GM23338 (cell line): ENCODE data around the gene AGTRAP. TPM values are rescaled to one million over a fixed set of nuclear protein-coding genes. Genes with fewer than 3 reads are reported as not detected.

ENCODE experiments used
- ATAC-seq: fragments of 200-7000 bp; cut with Tn5 transposase; 3 replicates; pipeline ENCODE4 v1.9.1; 2020
- DNase-seq: peaks from one replicate; pipeline ENCODE4 v3.0.0-alpha.2; 2015; ENCODE audit warnings: low spot score
- H2AFZ ChIP-seq: fragments of 200-600 bp; sonication (generic); 2 replicates; pipeline ENCODE4 v1.8.0; 2016; ENCODE audit warnings: antibody characterized with exemption, mild to moderate bottlenecking, moderate library complexity
- H3F3A ChIP-seq: fragments of 200-600 bp; sonication (generic); replicated peaks from 2 replicates; pipeline ENCODE4 v1.8.0; 2017; ENCODE audit warnings: antibody characterized with exemption, mixed run types, low read depth
- H3K27ac ChIP-seq: fragments of 200-600 bp; sonication (generic); 2 replicates; pipeline ENCODE4 v1.6.1; 2016; ENCODE audit warnings: low read depth
- H3K27me3 ChIP-seq: fragments of 200-600 bp; sonication (generic); 2 replicates; pipeline ENCODE4 v1.8.0; 2016; ENCODE audit warnings: mild to moderate bottlenecking, mixed run types, moderate library complexity; ENCODE audit not compliant: insufficient read depth
- H3K36me3 ChIP-seq: fragments of 200-600 bp; sonication (generic); 2 replicates; pipeline ENCODE4 v1.8.0; 2016; ENCODE audit warnings: mild to moderate bottlenecking; ENCODE audit not compliant: insufficient read depth
- H3K4me1 ChIP-seq: fragments of 200-600 bp; sonication (generic); 2 replicates; pipeline ENCODE4 v1.8.0; 2016; ENCODE audit warnings: mild to moderate bottlenecking, moderate library complexity; ENCODE audit not compliant: insufficient read depth
- H3K4me2 ChIP-seq: fragments of 200-600 bp; sonication (generic); 2 replicates; pipeline ENCODE4 v1.7.1; 2017; ENCODE audit warnings: mixed run types
- H3K4me3 ChIP-seq: fragments of 200-600 bp; sonication (generic); 2 replicates; pipeline ENCODE4 v1.6.1; 2016; ENCODE audit warnings: mixed run types
- H3K79me2 ChIP-seq: fragments of 200-600 bp; sonication (generic); replicated peaks from 2 replicates; pipeline ENCODE4 v1.8.0; 2017; ENCODE audit warnings: mild to moderate bottlenecking; ENCODE audit not compliant: insufficient read depth
- H3K9me2 ChIP-seq: fragments of 200-600 bp; sonication (generic); 2 replicates; pipeline ENCODE4 v1.8.0; 2017; ENCODE audit not compliant: insufficient read depth
- H4K20me1 ChIP-seq: fragments of 200-600 bp; sonication (generic); replicated peaks from 2 replicates; pipeline ENCODE4 v1.8.0; 2017; ENCODE audit warnings: mild to moderate bottlenecking; ENCODE audit not compliant: insufficient read depth
- H3K27ac Mint-ChIP-seq: 2 replicates; pipeline ENCODE4 v1.8.0; 2020; ENCODE audit warnings: inconsistent platforms, mild to moderate bottlenecking, moderate library complexity, mixed read lengths
- H3K27me3 Mint-ChIP-seq: 3 replicates; pipeline ENCODE4 v1.8.0; 2022; ENCODE audit warnings: low read depth, mild to moderate bottlenecking, moderate library complexity, mixed read lengths, inconsistent platforms; ENCODE audit not compliant: insufficient read depth, poor library complexity
- H3K36me3 Mint-ChIP-seq: 3 replicates; pipeline ENCODE4 v1.8.0; 2021; ENCODE audit warnings: low read depth, mild to moderate bottlenecking, inconsistent platforms, moderate library complexity, mixed read lengths
- H3K4me1 Mint-ChIP-seq: 3 replicates; pipeline ENCODE4 v1.8.0; 2020; ENCODE audit warnings: mild to moderate bottlenecking, inconsistent platforms, mixed read lengths
- H3K4me3 Mint-ChIP-seq: 3 replicates; pipeline ENCODE4 v1.8.0; 2021; ENCODE audit warnings: moderate library complexity, mild to moderate bottlenecking, inconsistent platforms, mixed read lengths
- H3K9me3 Mint-ChIP-seq: 3 replicates; pipeline ENCODE4 v1.8.0; 2020; ENCODE audit warnings: moderate library complexity, mild to moderate bottlenecking, inconsistent platforms, mixed read lengths
- CREB1 ChIP-seq: fragments of 250-450 bp; sonication (Bioruptor Pico); IDR thresholded peaks from 2 replicates; pipeline ENCODE4 v1.5.0; 2020; ENCODE audit warnings: low read depth, mild to moderate bottlenecking, moderate library complexity
- EZH2 ChIP-seq: fragments of 200-600 bp; sonication (generic); IDR thresholded peaks from one replicate; pipeline ENCODE4 v1.8.0; 2017; ENCODE audit warnings: antibody characterized with exemption, mild to moderate bottlenecking, low read depth; ENCODE audit not compliant: unreplicated experiment
- EZH2phosphoT487 ChIP-seq: fragments of 200-600 bp; sonication (generic); IDR thresholded peaks from one replicate; pipeline ENCODE4 v1.8.1; 2018; ENCODE audit warnings: antibody characterized with exemption; ENCODE audit not compliant: unreplicated experiment
- JUNB ChIP-seq: IDR thresholded peaks from one replicate; pipeline ENCODE4 v1.6.1; 2016; ENCODE audit warnings: antibody characterized with exemption; ENCODE audit not compliant: unreplicated experiment
- POLR2AphosphoS5 ChIP-seq: IDR thresholded peaks from 2 replicates; pipeline ENCODE4 v1.6.1; 2016; ENCODE audit warnings: antibody characterized with exemption, low read depth
- STAT1 ChIP-seq: IDR thresholded peaks from one replicate; pipeline ENCODE4 v1.6.1; 2016; ENCODE audit warnings: antibody characterized with exemption; ENCODE audit not compliant: unreplicated experiment
- polyA plus RNA-seq: library from polyadenylated mRNA; unstranded; fragments of >200 nt; fragmentation: Nextera tagmentation; extraction: Ambion mirVana; gene quantifications from 2 replicates; pipeline ENCODE4 v1.2.1, GENCODE V29; 2016
- total RNA-seq: library from RNA; depleted of rRNA; stranded (reverse); fragments of >200 nt; shearing (Covaris generic); gene quantifications from 2 replicates; pipeline ENCODE4 v1.2.3, GENCODE V29; 2014
- TF ChIP-seq, protein P1 (sequence below): IDR thresholded peaks from one replicate; pipeline ENCODE4 v1.6.1; 2018; ENCODE audit warnings: antibody characterized with exemption; ENCODE audit not compliant: unreplicated experiment
- TF ChIP-seq, protein P2 (sequence below): fragments of 250-450 bp; sonication (Bioruptor Pico); IDR thresholded peaks from 2 replicates; pipeline ENCODE4 v1.5.0; 2020; ENCODE audit warnings: mild to moderate bottlenecking, moderate library complexity

The AGTRAP gene
- total and polyA plus RNA-seq, 2 experiments from 2014 or later: 79.4 to 102 TPM

DNA sequence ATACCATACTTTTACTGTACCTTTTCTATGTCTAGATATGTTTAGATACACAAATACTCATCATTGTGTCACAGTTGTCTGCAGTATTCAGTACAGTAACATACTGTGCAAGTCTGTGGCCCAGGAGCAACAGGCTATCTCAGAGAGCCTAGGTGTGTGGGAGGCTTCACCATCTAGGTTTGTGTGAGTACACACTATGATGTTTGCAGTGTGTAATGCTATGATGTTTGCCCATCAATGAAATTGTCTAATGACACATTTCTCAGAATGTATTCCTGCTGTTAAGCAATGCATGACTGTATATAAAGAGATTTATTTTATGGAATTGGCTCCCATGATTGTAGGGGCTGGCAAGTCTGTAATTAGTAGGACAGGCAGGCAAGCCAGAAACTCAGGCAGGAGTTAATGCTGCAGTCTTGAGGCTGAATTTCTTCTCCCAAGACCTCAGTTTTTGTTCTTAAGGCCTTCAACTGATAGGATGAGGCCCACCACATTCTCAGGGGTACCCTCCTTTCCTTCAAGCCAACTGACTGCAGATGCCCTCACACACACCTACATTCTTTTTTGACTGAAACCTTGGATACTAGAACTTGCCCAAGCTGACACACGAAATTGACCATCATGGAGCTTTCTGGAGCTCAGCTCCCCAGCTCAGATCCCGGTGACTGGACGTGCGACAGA, 7.7 kb upstream of the AGTRAP start:
- Mint-ChIP-seq H3K27ac (no peak overlapping the region), H3K27me3 (peaks cover 4% of the 10 kb centered on the region), H3K36me3 (no peaks in the 10 kb centered on the region), H3K4me3 (no peak overlapping the region), H3K4me1 (peaks cover 52% of the 10 kb centered on the region), H3K9me3 (no peaks in the 10 kb centered on the region)
- H3F3A ChIP-seq: peaks cover 10% of the 10 kb centered on the region; the same call in 1 of the 2 replicates
- no peaks in the 10 kb centered on the region for H3K9me2 ChIP-seq
- H3K27me3 ChIP-seq: no peaks in the 10 kb centered on the region
- no peak for DNase-seq
- no peak overlapping the region for H3K4me2 ChIP-seq
- no peak overlapping the region for H3K4me3 ChIP-seq
- no peaks in the 10 kb centered on the region; the same call in 1 of the 2 replicates for H3K36me3 ChIP-seq
- H3K79me2 ChIP-seq: no peaks in the 10 kb centered on the region
- no peaks in the 10 kb centered on the region for H4K20me1 ChIP-seq
- no peak overlapping the region for H2AFZ ChIP-seq
- no peak for TF ChIP-seq POLR2AphosphoS5
- TF ChIP-seq EZH2: no peak
- TF ChIP-seq STAT1: no peak
- TF ChIP-seq JUNB: no peak
- no peak for TF ChIP-seq EZH2phosphoT487
- TF ChIP-seq, protein P1, sequence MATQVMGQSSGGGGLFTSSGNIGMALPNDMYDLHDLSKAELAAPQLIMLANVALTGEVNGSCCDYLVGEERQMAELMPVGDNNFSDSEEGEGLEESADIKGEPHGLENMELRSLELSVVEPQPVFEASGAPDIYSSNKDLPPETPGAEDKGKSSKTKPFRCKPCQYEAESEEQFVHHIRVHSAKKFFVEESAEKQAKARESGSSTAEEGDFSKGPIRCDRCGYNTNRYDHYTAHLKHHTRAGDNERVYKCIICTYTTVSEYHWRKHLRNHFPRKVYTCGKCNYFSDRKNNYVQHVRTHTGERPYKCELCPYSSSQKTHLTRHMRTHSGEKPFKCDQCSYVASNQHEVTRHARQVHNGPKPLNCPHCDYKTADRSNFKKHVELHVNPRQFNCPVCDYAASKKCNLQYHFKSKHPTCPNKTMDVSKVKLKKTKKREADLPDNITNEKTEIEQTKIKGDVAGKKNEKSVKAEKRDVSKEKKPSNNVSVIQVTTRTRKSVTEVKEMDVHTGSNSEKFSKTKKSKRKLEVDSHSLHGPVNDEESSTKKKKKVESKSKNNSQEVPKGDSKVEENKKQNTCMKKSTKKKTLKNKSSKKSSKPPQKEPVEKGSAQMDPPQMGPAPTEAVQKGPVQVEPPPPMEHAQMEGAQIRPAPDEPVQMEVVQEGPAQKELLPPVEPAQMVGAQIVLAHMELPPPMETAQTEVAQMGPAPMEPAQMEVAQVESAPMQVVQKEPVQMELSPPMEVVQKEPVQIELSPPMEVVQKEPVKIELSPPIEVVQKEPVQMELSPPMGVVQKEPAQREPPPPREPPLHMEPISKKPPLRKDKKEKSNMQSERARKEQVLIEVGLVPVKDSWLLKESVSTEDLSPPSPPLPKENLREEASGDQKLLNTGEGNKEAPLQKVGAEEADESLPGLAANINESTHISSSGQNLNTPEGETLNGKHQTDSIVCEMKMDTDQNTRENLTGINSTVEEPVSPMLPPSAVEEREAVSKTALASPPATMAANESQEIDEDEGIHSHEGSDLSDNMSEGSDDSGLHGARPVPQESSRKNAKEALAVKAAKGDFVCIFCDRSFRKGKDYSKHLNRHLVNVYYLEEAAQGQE: no peak
- TF ChIP-seq CREB1 (CRISPR knock-in tag): no peak
- TF ChIP-seq, protein P2, sequence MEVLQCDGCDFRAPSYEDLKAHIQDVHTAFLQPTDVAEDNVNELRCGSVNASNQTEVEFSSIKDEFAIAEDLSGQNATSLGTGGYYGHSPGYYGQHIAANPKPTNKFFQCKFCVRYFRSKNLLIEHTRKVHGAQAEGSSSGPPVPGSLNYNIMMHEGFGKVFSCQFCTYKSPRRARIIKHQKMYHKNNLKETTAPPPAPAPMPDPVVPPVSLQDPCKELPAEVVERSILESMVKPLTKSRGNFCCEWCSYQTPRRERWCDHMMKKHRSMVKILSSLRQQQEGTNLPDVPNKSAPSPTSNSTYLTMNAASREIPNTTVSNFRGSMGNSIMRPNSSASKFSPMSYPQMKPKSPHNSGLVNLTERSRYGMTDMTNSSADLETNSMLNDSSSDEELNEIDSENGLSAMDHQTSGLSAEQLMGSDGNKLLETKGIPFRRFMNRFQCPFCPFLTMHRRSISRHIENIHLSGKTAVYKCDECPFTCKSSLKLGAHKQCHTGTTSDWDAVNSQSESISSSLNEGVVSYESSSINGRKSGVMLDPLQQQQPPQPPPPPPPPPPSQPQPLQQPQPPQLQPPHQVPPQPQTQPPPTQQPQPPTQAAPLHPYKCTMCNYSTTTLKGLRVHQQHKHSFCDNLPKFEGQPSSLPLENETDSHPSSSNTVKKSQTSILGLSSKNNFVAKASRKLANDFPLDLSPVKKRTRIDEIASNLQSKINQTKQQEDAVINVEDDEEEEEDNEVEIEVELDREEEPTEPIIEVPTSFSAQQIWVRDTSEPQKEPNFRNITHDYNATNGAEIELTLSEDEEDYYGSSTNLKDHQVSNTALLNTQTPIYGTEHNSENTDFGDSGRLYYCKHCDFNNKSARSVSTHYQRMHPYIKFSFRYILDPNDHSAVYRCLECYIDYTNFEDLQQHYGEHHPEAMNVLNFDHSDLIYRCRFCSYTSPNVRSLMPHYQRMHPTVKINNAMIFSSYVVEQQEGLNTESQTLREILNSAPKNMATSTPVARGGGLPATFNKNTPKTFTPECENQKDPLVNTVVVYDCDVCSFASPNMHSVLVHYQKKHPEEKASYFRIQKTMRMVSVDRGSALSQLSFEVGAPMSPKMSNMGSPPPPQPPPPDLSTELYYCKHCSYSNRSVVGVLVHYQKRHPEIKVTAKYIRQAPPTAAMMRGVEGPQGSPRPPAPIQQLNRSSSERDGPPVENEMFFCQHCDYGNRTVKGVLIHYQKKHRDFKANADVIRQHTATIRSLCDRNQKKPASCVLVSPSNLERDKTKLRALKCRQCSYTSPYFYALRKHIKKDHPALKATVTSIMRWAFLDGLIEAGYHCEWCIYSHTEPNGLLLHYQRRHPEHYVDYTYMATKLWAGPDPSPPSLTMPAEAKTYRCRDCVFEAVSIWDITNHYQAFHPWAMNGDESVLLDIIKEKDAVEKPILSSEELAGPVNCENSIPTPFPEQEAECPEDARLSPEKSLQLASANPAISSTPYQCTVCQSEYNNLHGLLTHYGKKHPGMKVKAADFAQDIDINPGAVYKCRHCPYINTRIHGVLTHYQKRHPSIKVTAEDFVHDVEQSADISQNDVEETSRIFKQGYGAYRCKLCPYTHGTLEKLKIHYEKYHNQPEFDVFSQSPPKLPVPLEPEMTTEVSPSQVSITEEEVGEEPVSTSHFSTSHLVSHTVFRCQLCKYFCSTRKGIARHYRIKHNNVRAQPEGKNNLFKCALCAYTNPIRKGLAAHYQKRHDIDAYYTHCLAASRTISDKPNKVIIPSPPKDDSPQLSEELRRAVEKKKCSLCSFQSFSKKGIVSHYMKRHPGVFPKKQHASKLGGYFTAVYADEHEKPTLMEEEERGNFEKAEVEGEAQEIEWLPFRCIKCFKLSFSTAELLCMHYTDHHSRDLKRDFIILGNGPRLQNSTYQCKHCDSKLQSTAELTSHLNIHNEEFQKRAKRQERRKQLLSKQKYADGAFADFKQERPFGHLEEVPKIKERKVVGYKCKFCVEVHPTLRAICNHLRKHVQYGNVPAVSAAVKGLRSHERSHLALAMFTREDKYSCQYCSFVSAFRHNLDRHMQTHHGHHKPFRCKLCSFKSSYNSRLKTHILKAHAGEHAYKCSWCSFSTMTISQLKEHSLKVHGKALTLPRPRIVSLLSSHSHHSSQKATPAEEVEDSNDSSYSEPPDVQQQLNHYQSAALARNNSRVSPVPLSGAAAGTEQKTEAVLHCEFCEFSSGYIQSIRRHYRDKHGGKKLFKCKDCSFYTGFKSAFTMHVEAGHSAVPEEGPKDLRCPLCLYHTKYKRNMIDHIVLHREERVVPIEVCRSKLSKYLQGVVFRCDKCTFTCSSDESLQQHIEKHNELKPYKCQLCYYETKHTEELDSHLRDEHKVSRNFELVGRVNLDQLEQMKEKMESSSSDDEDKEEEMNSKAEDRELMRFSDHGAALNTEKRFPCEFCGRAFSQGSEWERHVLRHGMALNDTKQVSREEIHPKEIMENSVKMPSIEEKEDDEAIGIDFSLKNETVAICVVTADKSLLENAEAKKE: no peak
- peaks cover 42% of the 10 kb centered on the region for H3K4me1 ChIP-seq
- no peak for ATAC-seq
- no peak overlapping the region for H3K27ac ChIP-seq
